Body of pancreas (tissue), 4 donors: ENCODE measurements around the gene SPOUT1. TPM values are rescaled to one million over a fixed set of nuclear protein-coding genes. Genes with fewer than 3 reads are reported as not detected.
A peak's percentile ranks its signal among the peaks of the same experiment; 100 is the strongest.
"Not testable (repeated sequence)": the region's sequence is repeated elsewhere in the genome, so short reads cannot be mapped to it uniquely, and the experiment has no call there.

Source experiments
- ATAC-seq: fragments of 150-250 bp; one replicate; pipeline ENCODE4 v1.9.1; 2016
- DNase-seq, 4 donors: peaks; one replicate each; pipeline ENCODE4 v3.0.0-alpha.2; 2019
- H3K27ac ChIP-seq, 4 donors: fragments of 200-600 bp; sonication (generic); 1 replicate in 3 of 4; 2 replicates in 1 of 4; pipeline versions ENCODE4 v1.5.1 to v1.6.1; 2016 to 2019; ENCODE audit warnings: mild to moderate bottlenecking in 1 of 4, mixed read lengths in 1 of 4, moderate library complexity in 1 of 4
- H3K27me3 ChIP-seq, 2 donors: fragments of 200-600 bp; sonication (generic); one replicate each; pipeline ENCODE4 v1.6.0; 2016; ENCODE audit warnings: mild to moderate bottlenecking in 1 of 2
- H3K36me3 ChIP-seq, 2 donors: fragments of 200-600 bp; sonication (generic); replicated peaks in 1 of 2; 2 replicates each; pipeline ENCODE4 v1.5.1; 2016; ENCODE audit warnings: low read depth in 2 of 2; ENCODE audit not compliant: insufficient read depth in 1 of 2
- H3K4me1 ChIP-seq: fragments of 200-600 bp; sonication (generic); one replicate; pipeline ENCODE4 v1.6.0; 2016
- H3K4me3 ChIP-seq, 2 donors: fragments of 200-600 bp; sonication (generic); 1 replicate in 1 of 2; 2 replicates in 1 of 2; pipeline ENCODE4 v1.5.1; 2016 to 2019
- H3K9me3 ChIP-seq, 3 donors: fragments of 200-600 bp; sonication (generic); 1 replicate in 2 of 3; 2 replicates in 1 of 3; pipeline ENCODE4 v1.5.1; 2016
- CTCF ChIP-seq, 7 experiments: fragments of 450-650 bp in 4 of 7; fragments of 200-600 bp in 3 of 7; sonication (generic) in 3 of 7; IDR thresholded peaks; one replicate each; pipeline ENCODE4 v1.5.1; 2016 to 2019; ENCODE audit warnings: antibody characterized with exemption in 7 of 7
- POLR2A ChIP-seq, 3 donors: fragments of 450-650 bp; IDR thresholded peaks; one replicate each; pipeline ENCODE4 v1.6.1; 2016; ENCODE audit warnings: antibody characterized with exemption in 3 of 3, mild to moderate bottlenecking in 2 of 3
- WGBS, 2 donors: methylation state at CpG; one replicate each; pipeline ENCODE4 v1.1.5; 2017; 5-methylcytosine and 5-hydroxymethylcytosine counted together
- intact Hi-C: fragments of 100-400 bp; cut with DNase I; formaldehyde crosslinking; loops from one replicate; pipeline ENCODE4 v1.15.1; 2023
- total RNA-seq, 2 donors: library from RNA; depleted of rRNA; stranded (reverse); fragments of >200 nt; gene quantifications; one replicate each; pipeline ENCODE4 v1.1.0, GENCODE V29; 2016

The SPOUT1 gene
- total RNA-seq, 2 donors from 2014 or later: 16.2 to 16.3 TPM

- H3K4me1 ChIP-seq: peaks cover 23% of the 10 kb centered on the region
- intact Hi-C loops: loop anchor here (5.0 kb wide), 1 partner anchor 65 kb away; no protein-coding TSS in a partner anchor
- ATAC-seq (peak; percentile 76), DNase-seq (peak; percentile 70 to 89 (median 83))
- 10 to 20% methylated on average over 5 to 6 of the region's 6 CpGs for WGBS, 2 donors
- H3K36me3 ChIP-seq: no peaks in the 10 kb centered on the region
- TF ChIP-seq CTCF (IDR thresholded peaks at IDR 0.05) (no peak), POLR2A (IDR thresholded peaks at IDR 0.05) (no peak)
- peak overlapping the region; percentile 58 to 75 (median 65) for H3K27ac ChIP-seq
- H3K9me3 ChIP-seq: no peaks in the 10 kb centered on the region
- no peak overlapping the region for H3K4me3 ChIP-seq
- no peaks in the 10 kb centered on the region for H3K27me3 ChIP-seq
These were observed 32.8 kb upstream of the SPOUT1 start for GRCh38 chr9:128862401-128862851.

GRCh38 chr9:128861501-128861900 lies 31.9 kb upstream of the SPOUT1 start:
- Histone ChIP-seq H3K36me3 (no peaks in the 10 kb centered on the region), H3K27me3 (no peaks in the 10 kb centered on the region), H3K9me3 (no peaks in the 10 kb centered on the region), H3K4me1 (peaks cover 23% of the 10 kb centered on the region), H3K27ac (peak overlapping the region; percentile 58 to 75 (median 65)), H3K4me3 (no peak overlapping the region)
- DNase-seq: no peak
- 77 to 100% methylated on average over 5 to 6 of the region's 6 CpGs for WGBS, 2 donors
- TF ChIP-seq CTCF (IDR thresholded peaks at IDR 0.05): no peak
- TF ChIP-seq POLR2A (IDR thresholded peaks at IDR 0.05): no peak
- ATAC-seq: no peak
- intact Hi-C loops: loop anchor here (5.0 kb wide), 1 partner anchor 66 kb away; no protein-coding TSS in a partner anchor

GRCh38 chr9:128860937-128861336 lies 31.3 kb upstream of the SPOUT1 start:
- WGBS, 2 donors: 88 to 93% methylated on average over 5 of the region's 5 CpGs
- H3K27ac ChIP-seq: peak overlapping the region in 3 of 4 donors; percentile 65 to 75 (median 65)
- TF ChIP-seq CTCF (IDR thresholded peaks at IDR 0.05): no peak
- H3K27me3 ChIP-seq: no peaks in the 10 kb centered on the region
- ATAC-seq (no peak), DNase-seq (no peak)
- intact Hi-C loops: loop anchor here (5.0 kb wide), 1 partner anchor 66 kb away; no protein-coding TSS in a partner anchor
- no peak overlapping the region for H3K4me3 ChIP-seq
- H3K36me3 ChIP-seq: no peaks in the 10 kb centered on the region
- H3K4me1 ChIP-seq: peaks cover 23% of the 10 kb centered on the region
- no peaks in the 10 kb centered on the region for H3K9me3 ChIP-seq

- H3K27ac ChIP-seq, H3K27me3 ChIP-seq, ATAC-seq, intact Hi-C loops, H3K4me3 ChIP-seq, H3K36me3 ChIP-seq, DNase-seq, H3K9me3 ChIP-seq: not testable (repeated sequence)
- peaks cover 24% of the 10 kb centered on the region for H3K4me1 ChIP-seq
- WGBS, 2 donors: 77 to 95% methylated on average over 6 to 7 of the region's 7 CpGs
These were observed 28.9 kb upstream of the SPOUT1 start for GRCh38 chr9:128858476-128858875.

- H3K9me3 ChIP-seq, H3K4me3 ChIP-seq, intact Hi-C loops, H3K27ac ChIP-seq, ATAC-seq, H3K36me3 ChIP-seq, H3K27me3 ChIP-seq, DNase-seq: not testable (repeated sequence)
- peaks cover 22% of the 10 kb centered on the region for H3K4me1 ChIP-seq
- 92 to 98% methylated on average over 4 to 6 of the region's 6 CpGs for WGBS, 2 donors
These were observed 24.9 kb upstream of the SPOUT1 start for GRCh38 chr9:128854454-128854853.

- DNase-seq, H3K27me3 ChIP-seq, H3K36me3 ChIP-seq, H3K9me3 ChIP-seq, intact Hi-C loops, ATAC-seq, H3K4me3 ChIP-seq: not testable (repeated sequence)
- Histone ChIP-seq H3K4me1 (peaks cover 22% of the 10 kb centered on the region), H3K27ac (peak overlapping the region in 2 of 4 donors; percentile 8 to 23)
- 59 to 75% methylated on average over 2 of the region's 2 CpGs for WGBS, 2 donors
These were observed 23.1 kb upstream of the SPOUT1 start for GRCh38 chr9:128852646-128853045.
